Measurements from ENCODE around the gene CD300LF. TPM values are rescaled to one million over a fixed set of nuclear protein-coding genes. Genes with fewer than 3 reads are reported as not detected.

The CD300LF gene
- total RNA-seq, 2 donors from 2014 or later, result 1.0 to 1.1 TPM

DNA sequence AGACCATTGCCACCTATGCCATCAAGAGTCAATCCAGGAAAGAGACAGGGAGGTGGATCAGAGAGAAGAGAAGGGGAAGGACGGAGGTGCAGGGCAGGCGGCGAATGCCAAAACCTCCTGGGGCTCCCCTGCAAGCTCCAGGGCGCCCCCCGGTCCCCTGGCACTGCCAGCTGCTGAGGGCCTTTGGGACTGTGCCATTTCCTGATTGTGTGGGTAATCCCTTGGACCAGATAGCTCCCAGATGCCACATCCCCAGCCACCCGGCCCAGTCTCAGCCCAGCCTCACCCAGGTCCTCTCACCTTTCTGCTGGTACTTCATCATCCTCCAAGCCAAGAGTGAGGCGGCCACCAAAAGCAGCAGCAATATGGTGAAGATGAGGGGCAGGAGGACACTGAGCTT is 14.7 kb downstream of the CD300LF start:
- H3K4me3 ChIP-seq, result no peak overlapping the region
- no peaks in the 10 kb centered on the region for H3K4me1 ChIP-seq
- H3K27me3 ChIP-seq, result no peaks in the 10 kb centered on the region
- intact Hi-C loops (cut with DNase I), result no loop called here
- H3K27ac ChIP-seq, result no peak overlapping the region
- DNase-seq, result no peak
- no peak for TF ChIP-seq CTCF (IDR thresholded peaks at IDR 0.05)
- no peaks in the 10 kb centered on the region for H3K36me3 ChIP-seq
- no peaks in the 10 kb centered on the region for H3K9me3 ChIP-seq
- no peak overlapping the region for H3K9ac ChIP-seq (ENCODE audit: low read depth in 2 of 2, low read length in 2 of 2)

- Histone ChIP-seq H3K36me3 (no peaks in the 10 kb centered on the region), H3K27ac (no peak overlapping the region), H3K4me3 (no peak overlapping the region), H3K4me1 (no peaks in the 10 kb centered on the region), H3K9me3 (no peaks in the 10 kb centered on the region), H3K9ac (ENCODE audit: low read depth in 2 of 2, low read length in 2 of 2) (no peak overlapping the region), H3K27me3 (no peaks in the 10 kb centered on the region)
- intact Hi-C loops (cut with DNase I), result no loop called here
- TF ChIP-seq CTCF (IDR thresholded peaks at IDR 0.05), result no peak
- no peak for DNase-seq
Measured at GRCh38 chr17:74697515-74697914, 15.2 kb downstream of the CD300LF start.

DNA sequence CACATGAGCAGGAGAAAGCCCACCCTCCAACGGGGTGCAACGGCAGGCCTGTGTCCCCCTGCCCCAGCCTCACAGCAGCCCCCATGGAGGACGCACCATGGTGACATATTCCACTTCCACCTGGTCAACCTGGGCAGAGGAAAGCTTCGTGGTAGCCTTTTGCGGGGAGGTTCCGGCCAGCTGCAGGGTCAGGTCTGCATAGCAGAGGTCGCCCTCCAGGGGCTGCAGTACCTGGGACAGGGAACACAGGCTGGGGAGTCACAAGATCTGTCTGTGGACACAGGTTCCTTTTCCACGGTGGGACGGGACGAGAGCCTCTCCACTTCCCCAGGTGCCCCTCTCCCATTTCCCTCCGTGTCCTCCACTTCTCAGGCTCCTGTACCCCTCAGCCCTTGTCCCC is 17.1 kb downstream of the CD300LF start:
- H3K9me3 ChIP-seq, result no peaks in the 10 kb centered on the region
- DNase-seq, result no peak
- no peak overlapping the region for H3K27ac ChIP-seq
- intact Hi-C loops (cut with DNase I), result no loop called here
- H3K36me3 ChIP-seq, result no peaks in the 10 kb centered on the region
- H3K9ac ChIP-seq (ENCODE audit: low read depth in 2 of 2, low read length in 2 of 2), result no peak overlapping the region
- H3K4me3 ChIP-seq, result no peak overlapping the region
- no peaks in the 10 kb centered on the region for H3K27me3 ChIP-seq
- TF ChIP-seq CTCF (IDR thresholded peaks at IDR 0.05), result no peak
- no peaks in the 10 kb centered on the region for H3K4me1 ChIP-seq

GRCh38 chr17:74694081-74694480 is 18.6 kb downstream of the CD300LF start:
- Histone ChIP-seq H3K27me3 (no peaks in the 10 kb centered on the region), H3K9ac (ENCODE audit: low read depth in 2 of 2, low read length in 2 of 2) (no peak overlapping the region), H3K4me1 (no peaks in the 10 kb centered on the region), H3K27ac (no peak overlapping the region), H3K36me3 (no peaks in the 10 kb centered on the region), H3K4me3 (no peak overlapping the region), H3K9me3 (no peaks in the 10 kb centered on the region)
- no peak for DNase-seq
- intact Hi-C loops (cut with DNase I), result no loop called here
- TF ChIP-seq CTCF (IDR thresholded peaks at IDR 0.05), result no peak

DNA sequence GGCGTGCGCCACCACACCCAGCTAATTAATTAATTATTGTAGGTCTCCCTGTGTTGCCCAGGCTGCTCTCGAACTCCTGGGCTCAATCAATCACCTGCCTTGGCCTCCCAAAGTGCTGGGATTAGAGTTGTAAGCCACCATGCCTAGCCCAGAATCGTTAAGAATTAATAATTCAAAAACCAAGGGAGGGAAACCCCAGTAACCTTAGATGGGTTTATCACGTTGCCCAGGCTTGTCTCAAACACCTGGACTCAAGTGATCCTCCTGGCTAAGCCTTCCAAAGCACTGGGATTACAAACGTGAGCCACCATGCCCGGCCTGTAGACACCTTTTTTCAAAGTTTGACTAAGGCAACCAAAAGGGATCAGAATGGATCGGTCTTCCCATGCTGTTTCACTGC is 21.6 kb downstream of the CD300LF start:
- H3K9ac ChIP-seq (ENCODE audit: low read depth in 2 of 2, low read length in 2 of 2), result no peak overlapping the region
- no peaks in the 10 kb centered on the region for H3K27me3 ChIP-seq
- no peak for DNase-seq
- intact Hi-C loops (cut with DNase I), result no loop called here
- H3K27ac ChIP-seq, result no peak overlapping the region
- H3K9me3 ChIP-seq, result no peaks in the 10 kb centered on the region
- no peak overlapping the region for H3K4me3 ChIP-seq
- no peaks in the 10 kb centered on the region for H3K4me1 ChIP-seq
- TF ChIP-seq CTCF (IDR thresholded peaks at IDR 0.05), result no peak
- no peaks in the 10 kb centered on the region for H3K36me3 ChIP-seq

GRCh38 chr17:74690409-74690825 is 22.3 kb downstream of the CD300LF start:
- Histone ChIP-seq H3K27ac (no peak overlapping the region), H3K36me3 (no peaks in the 10 kb centered on the region), H3K4me1 (no peaks in the 10 kb centered on the region), H3K9ac (ENCODE audit: low read depth in 2 of 2, low read length in 2 of 2) (no peak overlapping the region), H3K4me3 (no peak overlapping the region), H3K27me3 (no peaks in the 10 kb centered on the region), H3K9me3 (no peaks in the 10 kb centered on the region)
- no peak for DNase-seq
- intact Hi-C loops (cut with DNase I), result no loop called here
- no peak for TF ChIP-seq CTCF (IDR thresholded peaks at IDR 0.05)
